ENCODE results near the gene HEXA.
"Not testable (repeated sequence)": the region's sequence is repeated elsewhere in the genome, so short reads cannot be mapped to it uniquely, and the experiment has no call there.

Gene HEXA
- total RNA-seq, result 49.1 to 74.5 (median 61.3) reads per million in 4 experiments

GRCh38 chr15:72375846-72376581 is at the start of gene HEXA:
TSS of gene HEXA (minus strand) at chr15:72376014. CDS start at chr15:72375972, 42 bp downstream.
- peak; percentile 98 for DNase-seq

GRCh38 chr15:72423256-72423655 is 47.4 kb upstream of the HEXA start:
- no peak for DNase-seq

- no peak for DNase-seq
Measured at GRCh38 chr15:72421484-72421883, 45.7 kb upstream of the HEXA start.

GRCh38 chr15:72420576-72420975 is 44.8 kb upstream of the HEXA start:
- DNase-seq, result no peak

- DNase-seq, result not testable (repeated sequence)
Measured at GRCh38 chr15:72419768-72420167, 44.0 kb upstream of the HEXA start.

GRCh38 chr15:72415304-72415703 is 39.5 kb upstream of the HEXA start:
- no peak for DNase-seq

- not testable (repeated sequence) for DNase-seq
Measured at GRCh38 chr15:72413337-72413736, 37.5 kb upstream of the HEXA start.

- DNase-seq, result no peak
Measured at GRCh38 chr15:72411544-72411943, 35.7 kb upstream of the HEXA start.

GRCh38 chr15:72411111-72411510 is 35.3 kb upstream of the HEXA start:
- DNase-seq, result no peak

GRCh38 chr15:72406936-72407335 is 31.1 kb upstream of the HEXA start:
- no peak for DNase-seq

- DNase-seq, result no peak
Measured at GRCh38 chr15:72404841-72405240, 29.0 kb upstream of the HEXA start.

- no peak for DNase-seq
Measured at GRCh38 chr15:72404356-72404755, 28.5 kb upstream of the HEXA start.

GRCh38 chr15:72402726-72403125 is 26.9 kb upstream of the HEXA start:
- DNase-seq, result no peak

- no peak for DNase-seq
Measured at GRCh38 chr15:72398648-72399047, 22.8 kb upstream of the HEXA start.

GRCh38 chr15:72397796-72398588 is 22.2 kb upstream of the HEXA start, which contains the start of gene TMEM202:
TSS of gene TMEM202 (plus strand) at chr15:72398305. CDS start at chr15:72398327, 22 bp downstream.
- DNase-seq, result no peak

GRCh38 chr15:72396331-72396730 is 20.5 kb upstream of the HEXA start:
- not testable (repeated sequence) for DNase-seq

GRCh38 chr15:72389231-72389630 is 13.4 kb upstream of the HEXA start:
- DNase-seq, result no peak

- no peak for DNase-seq
Measured at GRCh38 chr15:72387741-72388140, 11.9 kb upstream of the HEXA start.

- DNase-seq, result no peak
Measured at GRCh38 chr15:72382146-72382545, 6.3 kb upstream of the HEXA start.

- DNase-seq, result no peak
Measured at GRCh38 chr15:72380743-72381142, 4.9 kb upstream of the HEXA start.

- no peak for DNase-seq
Measured at GRCh38 chr15:72379856-72380430, 4.1 kb upstream of the HEXA start.

GRCh38 chr15:72379106-72379505 is 3.3 kb upstream of the HEXA start:
- not testable (repeated sequence) for DNase-seq

- no peak for DNase-seq
Measured at GRCh38 chr15:72377331-72377730, 1.5 kb upstream of the HEXA start.

- peak; percentile 45 for DNase-seq
Measured at GRCh38 chr15:72375501-72375845, 341 bp downstream of the HEXA start.

Data from effector CD8-positive, alpha-beta T cell (primary cell).